Esophagus muscularis mucosa (tissue), 4 donors: Measurements from ENCODE around the gene CNPY2. TPM values are rescaled to one million over a fixed set of nuclear protein-coding genes. Genes with fewer than 3 reads are reported as not detected.
A peak's percentile ranks its signal among the peaks of the same experiment; 100 is the strongest.

Experiments
- DNase-seq: peaks from one replicate; pipeline ENCODE4 v3.0.0-alpha.2; 2017; ENCODE audit errors: extremely low spot score
- H3K27ac ChIP-seq, 4 donors: fragments of 200-600 bp; sonication (generic); replicated peaks in 1 of 4; 1 replicate in 3 of 4; 2 replicates in 1 of 4; pipeline ENCODE4 v1.5.1; 2016 to 2019; ENCODE audit warnings: mild to moderate bottlenecking in 1 of 4
- H3K27me3 ChIP-seq, 4 donors: fragments of 200-600 bp; sonication (generic); one replicate each; pipeline versions ENCODE4 v1.5.1 to v1.6.0; 2016 to 2019
- H3K36me3 ChIP-seq, 4 donors: fragments of 200-600 bp; sonication (generic); one replicate each; pipeline ENCODE4 v1.5.1; 2016 to 2019
- H3K4me1 ChIP-seq, 4 donors: fragments of 200-600 bp; sonication (generic); one replicate each; pipeline ENCODE4 v1.5.1; 2016 to 2019
- H3K4me3 ChIP-seq, 4 donors: fragments of 200-600 bp; sonication (generic); 1 replicate in 2 of 4; 2 replicates in 2 of 4; pipeline ENCODE4 v1.5.1; 2016 to 2019; ENCODE audit warnings: mild to moderate bottlenecking in 4 of 4, moderate library complexity in 1 of 4
- H3K9me3 ChIP-seq, 4 donors: fragments of 200-600 bp; sonication (generic); 1 replicate in 3 of 4; 2 replicates in 1 of 4; pipeline ENCODE4 v1.5.1; 2016 to 2019
- EP300 ChIP-seq: sonication (generic); formaldehyde crosslinking; IDR thresholded peaks from one replicate; pipeline ENCODE4 v1.6.1; 2017; ENCODE audit warnings: antibody characterized with exemption
- POLR2A ChIP-seq: fragments of 450-650 bp; IDR thresholded peaks from one replicate; pipeline ENCODE4 v1.6.1; 2017; ENCODE audit warnings: antibody characterized with exemption, moderate library complexity, mild to moderate bottlenecking, low read depth
- POLR2AphosphoS5 ChIP-seq, 2 donors: sonication (generic); formaldehyde crosslinking; IDR thresholded peaks; one replicate each; pipeline ENCODE4 v1.6.1; 2017; ENCODE audit warnings: antibody characterized with exemption in 2 of 2
- WGBS: methylation state at CpG from one replicate; pipeline ENCODE4 v1.1.5; 2018; 5-methylcytosine and 5-hydroxymethylcytosine counted together
- intact Hi-C: fragments of 100-400 bp; cut with DNase I; formaldehyde crosslinking; loops from one replicate; pipeline ENCODE4 v1.15.1; 2023
- total RNA-seq, 4 donors: library from RNA; depleted of rRNA; stranded (reverse); fragments of >200 nt; gene quantifications; one replicate each; pipeline versions ENCODE4 v1.1.0 to v1.2.1, GENCODE V29; 2016
- TF ChIP-seq, protein P1 (sequence below), 3 experiments: fragments of 200-600 bp in 2 of 3; fragments of 450-650 bp in 1 of 3; sonication (generic) in 2 of 3; IDR thresholded peaks; one replicate each; pipeline ENCODE4 v1.5.1; 2017 to 2019; ENCODE audit warnings: antibody characterized with exemption in 3 of 3, mild to moderate bottlenecking in 2 of 3, moderate library complexity in 1 of 3

Gene CNPY2
- 10 to 100 TPM; 48.8 to 61.5 (median 50.3) TPM for total RNA-seq

DNA sequence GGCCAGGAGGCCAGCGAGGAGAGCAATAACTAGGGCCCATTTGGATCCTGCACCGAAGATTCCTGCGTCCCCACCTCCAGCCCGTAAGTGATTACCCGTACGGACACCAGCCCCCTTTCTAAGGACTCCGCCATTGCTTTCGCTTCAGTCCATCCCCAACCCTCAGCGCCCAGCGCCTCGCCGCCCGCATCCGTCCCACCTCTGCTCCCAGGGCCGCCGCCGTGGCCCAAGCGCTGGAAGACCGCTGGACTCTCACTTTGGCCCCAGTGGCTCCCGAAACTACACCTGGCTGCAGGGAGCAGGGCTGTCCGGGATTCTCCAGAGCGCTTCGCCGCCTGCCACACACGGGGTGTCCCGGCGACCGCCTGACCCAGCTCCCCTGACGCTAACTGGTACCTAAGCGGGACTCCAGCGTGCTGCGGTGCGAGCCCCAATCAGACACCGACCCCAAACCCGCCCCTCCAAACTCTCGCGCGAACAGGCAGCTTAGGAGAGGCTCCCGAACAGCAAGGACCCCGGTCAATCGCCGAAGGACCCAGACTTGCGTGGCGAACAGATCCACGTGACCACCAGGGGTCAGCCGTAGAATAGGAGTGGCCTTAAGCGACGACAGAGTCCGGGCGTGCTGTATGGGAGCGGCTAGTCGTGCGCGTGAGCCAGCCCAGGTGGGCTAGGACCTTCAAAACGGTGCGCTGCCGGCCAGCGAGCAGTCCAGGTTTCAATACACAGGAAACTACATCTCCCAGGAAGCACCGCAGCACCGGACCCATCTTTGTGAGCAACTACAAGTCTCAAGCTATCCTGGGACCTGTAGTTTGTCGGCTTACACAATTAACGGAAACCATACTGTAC, at the start of gene CNPY2:
Gene CNPY2, minus strand, starts transcription at position 367 of the 852 bp plus-strand sequence. CDS start 771 bp downstream, outside the sequence.
- intact Hi-C loops = no loop called here
- H3K27me3 ChIP-seq = no peaks in the 10 kb centered on the region

DNA sequence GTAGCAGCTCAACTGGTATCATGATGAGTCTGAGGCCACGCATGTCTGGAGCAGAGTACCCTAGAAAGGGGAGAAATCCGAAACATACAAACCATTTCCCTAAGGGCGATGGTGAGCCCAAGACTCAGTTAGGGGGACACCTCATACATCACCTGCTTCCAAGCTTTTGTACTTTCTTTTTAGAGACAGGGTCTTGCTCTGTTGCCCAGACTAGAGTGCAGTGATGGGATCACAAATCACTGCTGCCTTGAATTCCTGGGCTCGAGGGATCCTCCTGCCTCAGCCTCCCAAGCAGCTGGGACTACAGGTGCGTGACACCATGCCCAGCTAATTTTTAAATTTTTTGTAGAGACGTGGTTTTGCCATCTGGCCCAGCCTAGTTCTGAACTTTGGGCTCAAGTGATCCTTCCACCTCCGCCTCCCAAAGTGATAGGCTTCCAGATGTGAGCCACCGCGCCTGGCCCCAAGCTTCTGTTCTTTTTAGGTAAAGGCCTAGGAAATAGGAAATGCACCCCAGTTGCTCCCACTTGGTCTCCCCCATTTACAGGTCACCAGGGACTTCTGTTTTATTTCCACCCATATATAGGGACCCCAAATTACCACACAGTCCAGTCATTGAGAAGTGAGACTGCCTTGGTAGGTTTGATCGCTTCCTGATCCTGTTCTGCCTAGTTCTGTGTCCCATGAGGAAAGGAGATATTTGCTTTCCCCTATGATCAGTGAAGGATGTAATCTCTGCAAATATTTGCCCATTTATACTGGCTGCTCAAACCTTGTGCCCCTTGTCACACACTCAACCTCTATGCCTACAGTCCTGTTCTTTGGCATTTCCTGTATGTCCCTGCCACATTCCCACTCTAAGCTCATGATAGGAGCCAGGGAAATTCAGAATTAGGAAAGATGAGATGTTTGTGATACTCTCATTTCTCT, 46.6 kb upstream of the CNPY2 start, which contains the start of gene APOF:
Gene APOF, minus strand, starts transcription at position 728 of the 930 bp plus-strand sequence. Its CDS starts 112 bp downstream, at position 616.
- no peaks in the 10 kb centered on the region for H3K36me3 ChIP-seq
- intact Hi-C loops = loop anchor here (5.0 kb wide), 1 partner anchor 100 kb away; no protein-coding TSS in a partner anchor
- H3K9me3 ChIP-seq = no peaks in the 10 kb centered on the region
- 93% methylated on average over 10 of the region's 10 CpGs for WGBS
- H3K27ac ChIP-seq = no peak within 1 kb of the TSS
- DNase-seq = no peak
- H3K27me3 ChIP-seq = no peaks in the 10 kb centered on the region
- peaks cover 13 to 29% (median 24%) of the 10 kb centered on the region in 4 donors for H3K4me1 ChIP-seq
- no peak within 1 kb of the TSS for H3K4me3 ChIP-seq
- TF ChIP-seq, protein P1, sequence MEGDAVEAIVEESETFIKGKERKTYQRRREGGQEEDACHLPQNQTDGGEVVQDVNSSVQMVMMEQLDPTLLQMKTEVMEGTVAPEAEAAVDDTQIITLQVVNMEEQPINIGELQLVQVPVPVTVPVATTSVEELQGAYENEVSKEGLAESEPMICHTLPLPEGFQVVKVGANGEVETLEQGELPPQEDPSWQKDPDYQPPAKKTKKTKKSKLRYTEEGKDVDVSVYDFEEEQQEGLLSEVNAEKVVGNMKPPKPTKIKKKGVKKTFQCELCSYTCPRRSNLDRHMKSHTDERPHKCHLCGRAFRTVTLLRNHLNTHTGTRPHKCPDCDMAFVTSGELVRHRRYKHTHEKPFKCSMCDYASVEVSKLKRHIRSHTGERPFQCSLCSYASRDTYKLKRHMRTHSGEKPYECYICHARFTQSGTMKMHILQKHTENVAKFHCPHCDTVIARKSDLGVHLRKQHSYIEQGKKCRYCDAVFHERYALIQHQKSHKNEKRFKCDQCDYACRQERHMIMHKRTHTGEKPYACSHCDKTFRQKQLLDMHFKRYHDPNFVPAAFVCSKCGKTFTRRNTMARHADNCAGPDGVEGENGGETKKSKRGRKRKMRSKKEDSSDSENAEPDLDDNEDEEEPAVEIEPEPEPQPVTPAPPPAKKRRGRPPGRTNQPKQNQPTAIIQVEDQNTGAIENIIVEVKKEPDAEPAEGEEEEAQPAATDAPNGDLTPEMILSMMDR (IDR thresholded peaks at IDR 0.05) = no peak
- TF ChIP-seq POLR2AphosphoS5 (IDR thresholded peaks at IDR 0.05) (no peak), POLR2A (no peak), EP300 (no peak)

More for the DNA sequence above, at the start of gene CNPY2:
- Histone ChIP-seq H3K36me3 (peaks cover 24 to 64% (median 55%) of the 10 kb centered on the region in 4 donors), H3K9me3 (no peaks in the 10 kb centered on the region), H3K4me1 (peaks cover 9 to 22% (median 17%) of the 10 kb centered on the region in 4 donors), H3K27ac (peak within 1 kb of the TSS; percentile 89 to 96 (median 93)), H3K4me3 (peak within 1 kb of the TSS; percentile 65 to 98 (median 84))
- TF ChIP-seq POLR2AphosphoS5 (IDR thresholded peaks at IDR 0.05) (peak; percentile 82 to 91), EP300 (no peak), POLR2A (peak; percentile 11)
- TF ChIP-seq, protein P1 (IDR thresholded peaks at IDR 0.05) = peak in 2 of 3 experiments; percentile 5 to 13
- WGBS = 0% methylated on average over 33 of the region's 62 CpGs
- peak; percentile 99 for DNase-seq

DNA sequence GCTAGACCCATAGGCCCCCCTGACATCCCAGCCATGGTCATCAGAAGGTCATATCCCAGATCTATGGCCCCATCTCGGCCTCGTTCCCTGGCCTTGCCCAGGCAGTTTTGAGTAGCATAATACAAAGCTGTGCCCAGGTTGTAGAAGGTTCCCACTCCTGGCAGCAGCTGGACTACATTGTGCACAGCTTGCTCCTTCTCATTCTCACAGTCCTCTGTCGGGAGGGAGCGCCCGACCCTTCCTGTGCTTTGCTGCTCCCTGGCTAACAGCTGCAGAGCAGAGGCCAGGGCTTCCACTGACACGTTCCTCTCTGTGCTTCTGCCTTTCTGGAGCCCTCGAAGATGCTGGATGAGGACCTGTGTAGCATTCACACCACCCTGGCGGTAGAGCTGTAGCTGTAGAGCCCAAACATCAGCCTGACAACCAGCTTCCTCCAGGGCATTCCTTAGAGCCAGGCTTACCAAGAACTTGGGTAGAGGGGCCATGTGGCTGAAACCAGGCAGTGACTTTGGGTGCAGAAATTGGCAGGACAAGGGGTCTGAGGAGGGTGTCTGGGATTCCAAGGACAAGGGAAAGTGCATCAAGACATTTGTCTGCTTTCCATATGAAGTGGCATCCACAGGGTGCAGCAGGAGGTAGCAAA, 45.8 kb upstream of the CNPY2 start:
- no peaks in the 10 kb centered on the region for H3K9me3 ChIP-seq
- H3K4me1 ChIP-seq = peaks cover 13 to 32% (median 28%) of the 10 kb centered on the region in 4 donors
- H3K27me3 ChIP-seq = no peaks in the 10 kb centered on the region
- TF ChIP-seq EP300 (no peak), POLR2AphosphoS5 (IDR thresholded peaks at IDR 0.05) (no peak), POLR2A (no peak)
- TF ChIP-seq, protein P1 (IDR thresholded peaks at IDR 0.05) = no peak
- intact Hi-C loops = loop anchor here (5.0 kb wide), 1 partner anchor 101 kb away; no protein-coding TSS in a partner anchor
- 92% methylated on average over 4 of the region's 8 CpGs for WGBS
- peak overlapping the region in 1 of 4 donors; percentile 93 for H3K27ac ChIP-seq
- H3K4me3 ChIP-seq = no peak overlapping the region
- H3K36me3 ChIP-seq = peaks cover 0 to under 1% (median 0%) of the 10 kb centered on the region in 4 donors
- DNase-seq = no peak
